Stomach smooth muscle (tissue), 2 donors: ENCODE data around the gene PLS1.
"Not testable (repeated sequence)": the region's sequence is repeated elsewhere in the genome, so short reads cannot be mapped to it uniquely, and the experiment has no call there.

Experiments
- H3K27ac ChIP-seq: one replicate; pipeline ENCODE4 v1.7.0; 2013; ENCODE audit warnings: mild to moderate bottlenecking, low read length, inconsistent platforms
- H3K27me3 ChIP-seq, 2 donors: one replicate each; pipeline ENCODE4 v1.7.0; 2013; ENCODE audit warnings: low read length in 2 of 2; ENCODE audit not compliant: insufficient read depth in 2 of 2, control insufficient read depth in 1 of 2
- H3K36me3 ChIP-seq, 2 donors: one replicate each; pipeline ENCODE4 v1.7.0; 2013; ENCODE audit warnings: low read length in 2 of 2; ENCODE audit not compliant: control insufficient read depth in 2 of 2, insufficient read depth in 2 of 2
- H3K4me1 ChIP-seq: one replicate; pipeline ENCODE4 v1.7.0; 2013; ENCODE audit warnings: low read length; ENCODE audit not compliant: control insufficient read depth, insufficient read depth
- H3K4me3 ChIP-seq, 2 donors: one replicate each; pipeline ENCODE4 v1.7.0; 2013; ENCODE audit warnings: low read length in 2 of 2
- H3K9ac ChIP-seq, 2 donors: one replicate each; pipeline ENCODE4 v1.7.0; 2013; ENCODE audit warnings: low read length in 2 of 2, mild to moderate bottlenecking in 1 of 2
- H3K9me3 ChIP-seq, 2 donors: one replicate each; pipeline ENCODE4 v1.7.0; 2013; ENCODE audit warnings: low read length in 2 of 2; ENCODE audit not compliant: control insufficient read depth in 2 of 2
- donor health status: healthy.
- donor health status: Pancreatic carcinoma.

The PLS1 gene

GRCh38 chr3:142725357-142725739 is 129.2 kb downstream of the PLS1 start:
- Histone ChIP-seq H3K36me3 (peaks cover 0 to 3% of the 10 kb centered on the region in 2 donors), H3K4me3 (peak overlapping the region; percentile 90 to 91), H3K27me3 (no peaks in the 10 kb centered on the region), H3K9ac (peak overlapping the region in 1 of 2 donors; percentile 78), H3K9me3 (no peaks in the 10 kb centered on the region), H3K4me1 (peaks cover 6% of the 10 kb centered on the region), H3K27ac (no peak overlapping the region)

GRCh38 chr3:142726017-142726416 is 129.8 kb downstream of the PLS1 start:
- no peak overlapping the region for H3K9ac ChIP-seq
- no peaks in the 10 kb centered on the region for H3K27me3 ChIP-seq
- H3K4me1 ChIP-seq: peaks cover 6% of the 10 kb centered on the region
- no peaks in the 10 kb centered on the region for H3K9me3 ChIP-seq
- peaks cover 0 to 3% of the 10 kb centered on the region in 2 donors for H3K36me3 ChIP-seq
- no peak overlapping the region for H3K4me3 ChIP-seq
- H3K27ac ChIP-seq: no peak overlapping the region

- Histone ChIP-seq H3K9me3 (no peaks in the 10 kb centered on the region), H3K4me3 (no peak overlapping the region), H3K27me3 (no peaks in the 10 kb centered on the region), H3K4me1 (no peaks in the 10 kb centered on the region), H3K9ac (no peak overlapping the region), H3K36me3 (peaks cover 0 to 3% of the 10 kb centered on the region in 2 donors), H3K27ac (no peak overlapping the region)
These were observed 135.9 kb downstream of the PLS1 start for GRCh38 chr3:142732066-142732465.

- no peaks in the 10 kb centered on the region for H3K27me3 ChIP-seq
- no peak overlapping the region for H3K27ac ChIP-seq
- H3K9me3 ChIP-seq: no peaks in the 10 kb centered on the region
- H3K4me3 ChIP-seq: no peak overlapping the region
- H3K36me3 ChIP-seq: no peaks in the 10 kb centered on the region
- no peaks in the 10 kb centered on the region for H3K4me1 ChIP-seq
- no peak overlapping the region for H3K9ac ChIP-seq
These were observed 138.6 kb downstream of the PLS1 start for GRCh38 chr3:142734834-142735233.

- no peaks in the 10 kb centered on the region for H3K36me3 ChIP-seq
- no peaks in the 10 kb centered on the region for H3K27me3 ChIP-seq
- H3K9ac ChIP-seq: no peak overlapping the region
- no peak overlapping the region for H3K27ac ChIP-seq
- H3K4me1 ChIP-seq: no peaks in the 10 kb centered on the region
- H3K4me3 ChIP-seq: no peak overlapping the region
- no peaks in the 10 kb centered on the region for H3K9me3 ChIP-seq
These were observed 139.3 kb downstream of the PLS1 start for GRCh38 chr3:142735462-142735861.

- H3K4me3 ChIP-seq: no peak overlapping the region
- no peaks in the 10 kb centered on the region for H3K36me3 ChIP-seq
- no peaks in the 10 kb centered on the region for H3K27me3 ChIP-seq
- H3K27ac ChIP-seq: no peak overlapping the region
- H3K9ac ChIP-seq: no peak overlapping the region
- no peaks in the 10 kb centered on the region for H3K4me1 ChIP-seq
- H3K9me3 ChIP-seq: no peaks in the 10 kb centered on the region
These were observed 142.2 kb downstream of the PLS1 start for GRCh38 chr3:142738396-142738795.

GRCh38 chr3:142746646-142747045 is 150.5 kb downstream of the PLS1 start:
- Histone ChIP-seq H3K36me3 (peaks cover 5 to 6% of the 10 kb centered on the region in 2 donors), H3K27ac (no peak overlapping the region), H3K9ac (no peak overlapping the region), H3K4me1 (no peaks in the 10 kb centered on the region), H3K4me3 (no peak overlapping the region), H3K27me3 (no peaks in the 10 kb centered on the region), H3K9me3 (no peaks in the 10 kb centered on the region)

GRCh38 chr3:142750531-142750930 is 154.3 kb downstream of the PLS1 start:
- H3K36me3 ChIP-seq, H3K4me1 ChIP-seq, H3K27me3 ChIP-seq, H3K9me3 ChIP-seq, H3K9ac ChIP-seq, H3K4me3 ChIP-seq, H3K27ac ChIP-seq: not testable (repeated sequence)

GRCh38 chr3:142752605-142753004 is 156.4 kb downstream of the PLS1 start:
- H3K27ac ChIP-seq, H3K9me3 ChIP-seq, H3K27me3 ChIP-seq, H3K9ac ChIP-seq, H3K4me3 ChIP-seq, H3K4me1 ChIP-seq, H3K36me3 ChIP-seq: not testable (repeated sequence)

GRCh38 chr3:142754494-142754893 is 158.3 kb downstream of the PLS1 start:
- no peak overlapping the region for H3K27ac ChIP-seq
- no peaks in the 10 kb centered on the region for H3K9me3 ChIP-seq
- H3K4me3 ChIP-seq: no peak overlapping the region
- H3K27me3 ChIP-seq: no peaks in the 10 kb centered on the region
- H3K4me1 ChIP-seq: no peaks in the 10 kb centered on the region
- H3K9ac ChIP-seq: no peak overlapping the region
- H3K36me3 ChIP-seq: no peaks in the 10 kb centered on the region
